GM19043 (cell line): Measurements from ENCODE around the gene PRRT1.
A peak's percentile ranks its signal among the peaks of the same experiment; 100 is the strongest.

ENCODE experiments used
- ATAC-seq: cut with Tn5 transposase; IDR thresholded peaks from one replicate; pipeline ENCODE4 v1.9.1; 2021; ENCODE audit warnings: low read depth; ENCODE audit not compliant: unreplicated experiment

The PRRT1 gene

GRCh38 chr6:32127717-32128592, 23.8 kb downstream of the PRRT1 start, which contains the start of gene ATF6B:
ATF6B (minus strand) TSS chr6:32128246; CDS start chr6:32128207, 39 bp downstream.
- ATAC-seq = peak; percentile 84

GRCh38 chr6:32127409-32127716, 24.4 kb downstream of the PRRT1 start:
- ATAC-seq = no peak

GRCh38 chr6:32126880-32127279, 24.9 kb downstream of the PRRT1 start:
- no peak for ATAC-seq

- no peak for ATAC-seq
Measured at GRCh38 chr6:32123681-32124080, 28.1 kb downstream of the PRRT1 start.

GRCh38 chr6:32120573-32121059, 31.1 kb downstream of the PRRT1 start:
- no peak for ATAC-seq

GRCh38 chr6:32118782-32119628, 32.7 kb downstream of the PRRT1 start:
- no peak for ATAC-seq

GRCh38 chr6:32117461-32117860, 34.3 kb downstream of the PRRT1 start:
- ATAC-seq = no peak

GRCh38 chr6:32116674-32117073, 35.1 kb downstream of the PRRT1 start:
- no peak for ATAC-seq

GRCh38 chr6:32115623-32116022, 36.1 kb downstream of the PRRT1 start:
- no peak for ATAC-seq

- no peak for ATAC-seq
Measured at GRCh38 chr6:32114796-32115195, 36.9 kb downstream of the PRRT1 start.

GRCh38 chr6:32113386-32114352, 38.1 kb downstream of the PRRT1 start:
- ATAC-seq = no peak

- ATAC-seq = no peak
Measured at GRCh38 chr6:32112431-32112980, 39.2 kb downstream of the PRRT1 start.

GRCh38 chr6:32111424-32112066, 40.2 kb downstream of the PRRT1 start:
- ATAC-seq = no peak

- ATAC-seq = no peak
Measured at GRCh38 chr6:32110632-32111031, 41.1 kb downstream of the PRRT1 start.

GRCh38 chr6:32109765-32110160, 42.0 kb downstream of the PRRT1 start:
- ATAC-seq = no peak

GRCh38 chr6:32109114-32109764, 42.5 kb downstream of the PRRT1 start, which contains the start of gene TNXB:
TNXB (minus strand) TSS chr6:32109338; CDS start chr6:32098198, 11,140 bp downstream.
- ATAC-seq = no peak

- ATAC-seq = no peak
Measured at GRCh38 chr6:32108727-32109113, 43.0 kb downstream of the PRRT1 start.

GRCh38 chr6:32108094-32108627, 43.6 kb downstream of the PRRT1 start:
- no peak for ATAC-seq

- no peak for ATAC-seq
Measured at GRCh38 chr6:32107406-32107805, 44.3 kb downstream of the PRRT1 start.
